Smooth muscle cell (in vitro differentiated cells): ENCODE results near the gene MPHOSPH9. TPM values are rescaled to one million over a fixed set of nuclear protein-coding genes. Genes with fewer than 3 reads are reported as not detected.

ENCODE experiments used
- DNase-seq: peaks from one replicate; lab custom pipeline; 2025; ENCODE audit not compliant: unreplicated experiment; lab: John Stamatoyannopoulos, UW
- H2AFZ ChIP-seq: fragments of 200-600 bp; sonication (generic); 2 replicates; pipeline ENCODE4 v1.6.0; 2016; ENCODE audit warnings: antibody characterized with exemption, low read depth, mild to moderate bottlenecking
- H3F3A ChIP-seq: fragments of 200-600 bp; sonication (generic); 2 replicates; pipeline ENCODE4 v1.6.0; 2017; ENCODE audit warnings: antibody characterized with exemption, low read depth
- H3K27ac ChIP-seq: fragments of 200-600 bp; sonication (generic); 2 replicates; pipeline ENCODE4 v1.5.1; 2016; ENCODE audit warnings: low read depth, mild to moderate bottlenecking
- H3K27me3 ChIP-seq: fragments of 200-600 bp; sonication (generic); 2 replicates; pipeline ENCODE4 v1.6.1; 2016; ENCODE audit warnings: low read depth, mild to moderate bottlenecking
- H3K36me3 ChIP-seq: fragments of 200-600 bp; sonication (generic); 2 replicates; pipeline ENCODE4 v1.5.1; 2016; ENCODE audit warnings: low read depth
- H3K4me1 ChIP-seq: fragments of 200-600 bp; sonication (generic); 2 replicates; pipeline ENCODE4 v1.5.1; 2016; ENCODE audit warnings: low read depth
- H3K4me2 ChIP-seq: fragments of 200-600 bp; sonication (generic); 2 replicates; pipeline ENCODE4 v1.6.0; 2016; ENCODE audit warnings: mild to moderate bottlenecking
- H3K4me3 ChIP-seq: fragments of 200-600 bp; sonication (generic); 2 replicates; pipeline ENCODE4 v1.5.1; 2016; ENCODE audit warnings: mild to moderate bottlenecking
- H3K79me2 ChIP-seq: fragments of 200-600 bp; sonication (generic); 2 replicates; pipeline ENCODE4 v1.6.0; 2016; ENCODE audit warnings: low read depth, mild to moderate bottlenecking
- H3K9ac ChIP-seq: fragments of 200-600 bp; sonication (generic); 2 replicates; pipeline ENCODE4 v1.6.0; 2016; ENCODE audit warnings: low read depth
- H3K9me3 ChIP-seq: fragments of 200-600 bp; sonication (generic); replicated peaks from 2 replicates; pipeline ENCODE4 v1.5.1; 2016; ENCODE audit warnings: low read depth
- H4K20me1 ChIP-seq: fragments of 200-600 bp; sonication (generic); 2 replicates; pipeline ENCODE4 v1.6.0; 2016; ENCODE audit warnings: low read depth
- WGBS: methylation state at CpG from one replicate; pipeline ENCODE4 v1.1.7; 2016; ENCODE audit warnings: low lambda C conversion rate; 5-methylcytosine and 5-hydroxymethylcytosine counted together
- polyA plus RNA-seq: library from polyadenylated mRNA; unstranded; fragments of >200 nt; fragmentation: Nextera tagmentation; extraction: Ambion mirVana; gene quantifications from 2 replicates; pipeline ENCODE4 v1.2.1, GENCODE V29; 2016
- total RNA-seq: library from RNA; depleted of rRNA; stranded (reverse); fragments of >200 nt; gene quantifications from 2 replicates; pipeline ENCODE4 v1.2.3, GENCODE V29; 2014
- TF ChIP-seq, protein P1 (sequence below): fragments of 200-600 bp; sonication (generic); IDR thresholded peaks from 2 replicates; pipeline ENCODE4 v1.5.1; 2017; ENCODE audit warnings: borderline replicate concordance, mild to moderate bottlenecking, antibody characterized with exemption; ENCODE audit not compliant: insufficient read depth, poor library complexity, severe bottlenecking

MPHOSPH9 gene
- total and polyA plus RNA-seq, 2 experiments from 2014 or later, result 7.4 to 70.8 TPM

DNA sequence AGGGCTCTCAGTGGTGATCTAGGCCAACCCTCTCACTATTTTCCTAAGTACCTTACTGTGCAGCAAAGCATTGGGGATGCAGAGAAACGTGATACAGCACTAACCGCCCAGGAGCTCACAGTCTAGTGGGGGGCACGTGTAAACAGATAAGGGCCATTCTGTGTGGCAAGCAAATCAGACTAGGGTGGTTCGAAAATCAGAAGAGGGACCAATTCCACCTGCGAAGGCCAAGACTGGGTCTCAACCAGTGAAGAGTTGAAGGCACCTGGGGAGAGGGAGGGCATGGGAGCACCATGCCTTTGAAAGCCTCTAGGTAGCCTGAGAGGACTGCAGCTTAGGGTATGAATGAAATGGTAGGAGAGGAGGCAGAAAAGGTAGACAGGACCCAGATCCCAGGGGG is 84.3 kb downstream of the MPHOSPH9 start:
- H3K9ac ChIP-seq, result no peak overlapping the region
- peaks cover 20% of the 10 kb centered on the region for H3F3A ChIP-seq
- DNase-seq, result no peak
- H2AFZ ChIP-seq, result no peak overlapping the region
- H3K27ac ChIP-seq, result no peak overlapping the region
- 54% methylated on average over 5 of the region's 5 CpGs for WGBS
- TF ChIP-seq, protein P1, sequence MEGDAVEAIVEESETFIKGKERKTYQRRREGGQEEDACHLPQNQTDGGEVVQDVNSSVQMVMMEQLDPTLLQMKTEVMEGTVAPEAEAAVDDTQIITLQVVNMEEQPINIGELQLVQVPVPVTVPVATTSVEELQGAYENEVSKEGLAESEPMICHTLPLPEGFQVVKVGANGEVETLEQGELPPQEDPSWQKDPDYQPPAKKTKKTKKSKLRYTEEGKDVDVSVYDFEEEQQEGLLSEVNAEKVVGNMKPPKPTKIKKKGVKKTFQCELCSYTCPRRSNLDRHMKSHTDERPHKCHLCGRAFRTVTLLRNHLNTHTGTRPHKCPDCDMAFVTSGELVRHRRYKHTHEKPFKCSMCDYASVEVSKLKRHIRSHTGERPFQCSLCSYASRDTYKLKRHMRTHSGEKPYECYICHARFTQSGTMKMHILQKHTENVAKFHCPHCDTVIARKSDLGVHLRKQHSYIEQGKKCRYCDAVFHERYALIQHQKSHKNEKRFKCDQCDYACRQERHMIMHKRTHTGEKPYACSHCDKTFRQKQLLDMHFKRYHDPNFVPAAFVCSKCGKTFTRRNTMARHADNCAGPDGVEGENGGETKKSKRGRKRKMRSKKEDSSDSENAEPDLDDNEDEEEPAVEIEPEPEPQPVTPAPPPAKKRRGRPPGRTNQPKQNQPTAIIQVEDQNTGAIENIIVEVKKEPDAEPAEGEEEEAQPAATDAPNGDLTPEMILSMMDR, result no peak
- H3K9me3 ChIP-seq, result no peaks in the 10 kb centered on the region
- H3K36me3 ChIP-seq, result no peaks in the 10 kb centered on the region
- H3K27me3 ChIP-seq, result no peaks in the 10 kb centered on the region
- no peak overlapping the region for H3K4me3 ChIP-seq
- peaks cover 5% of the 10 kb centered on the region for H4K20me1 ChIP-seq
- H3K79me2 ChIP-seq, result peaks cover 25% of the 10 kb centered on the region
- peak overlapping the region; percentile 89 for H3K4me2 ChIP-seq
- no peaks in the 10 kb centered on the region for H3K4me1 ChIP-seq

DNA sequence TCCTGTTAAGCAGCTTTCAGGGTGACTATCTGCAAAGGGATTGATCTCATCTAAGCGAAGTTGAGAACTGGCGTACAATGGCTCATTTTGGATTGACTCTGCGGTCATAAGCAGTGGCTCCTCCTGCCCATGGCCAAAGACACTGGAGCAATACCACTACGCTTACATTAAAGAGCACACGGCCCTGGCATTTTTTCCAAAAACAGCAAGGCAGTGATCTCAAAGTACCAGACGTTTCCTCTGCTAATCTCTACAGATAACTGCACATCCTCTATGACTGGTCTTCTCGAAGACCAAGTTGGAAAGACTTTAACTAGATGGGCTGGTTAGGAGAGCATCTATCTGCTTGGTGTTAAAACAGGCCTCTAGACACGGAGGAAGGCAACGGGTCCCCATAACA is 84.7 kb downstream of the MPHOSPH9 start:
- H3K27me3 ChIP-seq, result no peaks in the 10 kb centered on the region
- 23% methylated on average over 9 of the region's 9 CpGs for WGBS
- DNase-seq, result no peak
- H3K4me1 ChIP-seq, result no peaks in the 10 kb centered on the region
- H3K4me2 ChIP-seq, result peak overlapping the region; percentile 89
- H4K20me1 ChIP-seq, result peaks cover 5% of the 10 kb centered on the region
- TF ChIP-seq, protein P1, result no peak
- no peaks in the 10 kb centered on the region for H3K9me3 ChIP-seq
- H3F3A ChIP-seq, result peaks cover 20% of the 10 kb centered on the region
- H3K27ac ChIP-seq, result no peak overlapping the region
- no peak overlapping the region for H3K4me3 ChIP-seq
- no peaks in the 10 kb centered on the region for H3K36me3 ChIP-seq
- no peak overlapping the region for H2AFZ ChIP-seq
- H3K9ac ChIP-seq, result no peak overlapping the region
- peaks cover 25% of the 10 kb centered on the region for H3K79me2 ChIP-seq

GRCh38 chr12:123145211-123145610 is 87.7 kb downstream of the MPHOSPH9 start:
- Histone ChIP-seq H3K27ac (no peak overlapping the region), H3K79me2 (peaks cover 25% of the 10 kb centered on the region), H2AFZ (no peak overlapping the region), H3K4me3 (no peak overlapping the region), H3F3A (peaks cover 36% of the 10 kb centered on the region), H3K27me3 (no peaks in the 10 kb centered on the region), H3K9me3 (no peaks in the 10 kb centered on the region), H3K9ac (no peak overlapping the region), H4K20me1 (peaks cover 15% of the 10 kb centered on the region), H3K4me1 (peaks cover 20% of the 10 kb centered on the region), H3K4me2 (no peak overlapping the region), H3K36me3 (no peaks in the 10 kb centered on the region)
- 58% methylated on average over 2 of the region's 2 CpGs for WGBS
- no peak for DNase-seq
- TF ChIP-seq, protein P1, result no peak

GRCh38 chr12:123143736-123144461 is 89.0 kb downstream of the MPHOSPH9 start:
- Histone ChIP-seq H3K9ac (no peak overlapping the region), H3K4me2 (no peak overlapping the region), H3K27me3 (no peaks in the 10 kb centered on the region), H3K9me3 (no peaks in the 10 kb centered on the region), H3F3A (peaks cover 26% of the 10 kb centered on the region), H3K79me2 (peaks cover 37% of the 10 kb centered on the region), H3K4me1 (peaks cover 27% of the 10 kb centered on the region), H3K4me3 (no peak overlapping the region), H3K27ac (no peak overlapping the region), H4K20me1 (peaks cover 14% of the 10 kb centered on the region), H3K36me3 (no peaks in the 10 kb centered on the region), H2AFZ (no peak overlapping the region)
- TF ChIP-seq, protein P1, result no peak
- no peak for DNase-seq
- WGBS, result 91% methylated on average over 4 of the region's 4 CpGs
